DMS153 treated with DMSO at 0.1 percent for 48 hours (cell line): ENCODE results near the gene MARVELD3.

Experiments used
- DNase-seq: peaks from one replicate; lab custom pipeline; 2025; ENCODE audit not compliant: unreplicated experiment; lab: John Stamatoyannopoulos, UW

The MARVELD3 gene

GRCh38 chr16:71622088-71622487 is 3.9 kb upstream of the MARVELD3 start:
- no peak for DNase-seq

GRCh38 chr16:71623597-71623996 is 2.4 kb upstream of the MARVELD3 start:
- DNase-seq = no peak

DNA sequence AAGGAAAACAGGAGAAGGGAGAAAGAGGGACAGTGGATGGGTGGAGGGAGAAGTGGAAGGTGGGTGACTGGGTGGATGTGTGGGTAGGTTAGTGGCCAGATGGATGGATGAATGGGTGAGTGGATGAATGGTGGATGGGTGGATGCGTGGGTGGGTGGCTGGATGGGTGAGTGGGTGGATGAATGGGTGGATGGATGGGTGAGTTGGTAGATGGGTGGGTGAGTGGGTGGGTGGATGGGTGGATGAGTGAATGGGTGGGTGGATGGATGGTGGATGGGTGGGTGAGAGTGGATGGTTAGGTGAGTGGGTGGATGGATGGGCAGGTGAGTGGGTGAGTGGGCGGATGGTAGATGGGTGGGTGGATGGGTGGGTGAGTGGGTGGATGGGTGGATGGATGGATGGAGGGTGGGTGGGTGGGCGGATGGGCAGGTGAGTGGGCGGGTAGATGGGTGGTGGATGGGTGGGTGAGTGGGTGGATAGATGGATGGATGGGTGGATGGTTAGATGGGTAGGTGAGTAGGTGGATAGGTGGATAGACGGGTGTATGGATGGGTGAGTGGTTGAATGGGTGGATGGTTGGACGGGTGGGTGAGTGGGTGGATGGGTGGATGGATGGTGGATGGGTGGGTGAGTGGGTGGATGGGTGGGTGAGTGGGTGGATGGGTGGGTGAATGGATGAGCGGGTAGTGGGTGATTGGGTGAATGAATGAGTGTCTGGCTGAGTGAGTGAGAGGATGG is 702 bp upstream of the MARVELD3 start:
- no peak for DNase-seq

DNA sequence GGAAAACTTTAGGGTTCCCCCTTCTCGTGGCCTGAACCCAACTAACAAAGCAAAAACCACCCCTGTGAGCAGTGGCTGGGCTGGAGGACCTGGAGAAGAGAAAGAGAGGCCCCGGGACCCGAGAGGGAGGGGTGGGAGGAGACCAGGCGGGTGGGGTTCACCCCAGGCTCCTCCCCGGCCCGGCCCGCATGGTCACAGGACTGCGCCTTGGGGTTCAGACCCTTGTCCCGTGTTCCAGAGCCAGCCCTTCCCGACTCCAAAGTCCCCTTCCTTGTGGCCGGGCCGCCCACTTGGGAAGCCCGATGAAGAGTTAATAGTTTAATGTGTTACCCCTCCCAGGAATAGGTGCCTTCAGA is 852 bp downstream of the MARVELD3 start:
- no peak for DNase-seq

DNA sequence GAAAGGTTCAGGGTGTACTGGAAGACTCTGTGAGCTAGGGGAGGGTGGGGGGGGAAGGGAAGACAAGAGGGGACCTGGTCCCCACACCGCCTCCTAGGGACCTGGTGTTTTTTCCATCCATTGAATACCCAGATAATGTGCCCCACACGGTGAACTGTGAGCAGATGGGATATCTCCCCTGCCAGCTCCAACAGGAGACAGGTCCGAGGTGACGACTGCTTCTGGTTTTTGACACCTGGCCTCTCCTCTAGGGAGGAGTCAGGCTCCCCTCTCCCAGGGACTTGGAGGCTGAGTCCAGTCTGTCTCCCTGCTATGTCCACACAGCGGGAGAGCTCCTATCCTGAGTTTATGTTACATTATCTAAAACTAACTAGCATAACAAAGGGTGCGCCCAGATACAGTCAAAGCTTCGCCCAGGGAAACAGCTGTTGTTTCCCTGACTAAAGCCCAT is 1.8 kb downstream of the MARVELD3 start:
- DNase-seq = no peak

- DNase-seq = peak; percentile 16
Measured at GRCh38 chr16:71628810-71629209, 2.8 kb downstream of the MARVELD3 start.

- DNase-seq = no peak
Measured at GRCh38 chr16:71629278-71630016, 3.5 kb downstream of the MARVELD3 start.

DNA sequence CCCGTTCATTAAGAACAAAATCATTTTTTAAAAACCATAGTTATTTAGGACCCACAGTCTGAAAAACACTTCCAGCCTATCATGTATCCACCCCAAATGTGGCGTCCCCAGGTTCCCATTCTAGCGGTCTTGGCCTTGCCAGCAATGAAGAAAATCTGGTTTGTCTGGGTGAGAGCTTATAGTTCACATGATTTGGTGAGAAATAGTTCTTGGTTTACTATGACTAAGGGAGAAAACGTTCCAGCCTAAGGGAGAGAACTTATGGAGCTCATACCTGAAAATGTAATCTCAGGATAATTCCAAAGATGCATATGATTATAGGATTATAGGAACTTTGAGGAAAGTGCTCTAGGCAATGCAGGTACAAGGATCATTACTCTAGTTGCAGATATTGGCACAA is 4.8 kb downstream of the MARVELD3 start:
- DNase-seq = no peak

GRCh38 chr16:71631776-71632175 is 5.8 kb downstream of the MARVELD3 start:
- no peak for DNase-seq

DNA sequence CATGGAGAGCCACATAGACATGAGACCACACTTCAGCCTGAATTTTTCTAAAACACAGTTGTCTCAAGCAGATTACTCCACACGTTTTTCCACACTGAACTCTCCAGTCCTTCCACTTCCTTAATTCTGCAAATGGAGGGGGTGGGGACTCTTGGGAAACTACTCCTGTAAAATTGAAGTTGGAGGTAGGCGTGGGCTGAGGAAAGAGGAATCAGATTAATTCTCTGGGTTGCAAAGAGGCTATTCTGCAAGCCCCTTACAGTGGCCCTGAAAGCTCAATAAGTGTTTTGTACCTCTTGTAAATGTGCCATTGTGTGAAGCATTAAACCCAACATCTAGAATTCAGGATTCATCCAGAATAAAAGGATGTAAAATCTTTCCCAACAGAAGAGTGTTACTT is 9.6 kb downstream of the MARVELD3 start:
- no peak for DNase-seq

DNA sequence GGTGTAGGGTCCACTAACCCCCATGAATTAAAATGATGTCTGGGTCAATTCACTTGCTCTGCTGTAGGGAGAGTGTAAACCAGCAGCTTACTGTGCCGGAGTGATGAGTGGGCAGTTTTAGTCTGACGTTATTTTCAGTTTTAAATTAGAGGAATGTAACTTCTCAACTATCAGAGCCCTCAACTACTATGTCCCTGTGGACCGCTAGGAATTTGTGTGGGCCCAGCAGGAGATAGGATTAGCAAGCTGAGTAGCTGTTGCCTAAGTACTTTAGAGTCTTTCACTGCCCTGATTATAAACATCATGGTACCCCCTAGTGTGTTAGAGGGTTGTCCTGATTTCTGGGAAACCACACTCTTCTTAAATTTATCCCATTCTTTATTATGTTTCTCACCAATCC is 11.4 kb downstream of the MARVELD3 start:
- no peak for DNase-seq

- DNase-seq = peak; percentile 12
Measured at GRCh38 chr16:71645450-71645849, 19.5 kb downstream of the MARVELD3 start.

- no peak for DNase-seq
Measured at GRCh38 chr16:71647391-71647790, 21.4 kb downstream of the MARVELD3 start.

DNA sequence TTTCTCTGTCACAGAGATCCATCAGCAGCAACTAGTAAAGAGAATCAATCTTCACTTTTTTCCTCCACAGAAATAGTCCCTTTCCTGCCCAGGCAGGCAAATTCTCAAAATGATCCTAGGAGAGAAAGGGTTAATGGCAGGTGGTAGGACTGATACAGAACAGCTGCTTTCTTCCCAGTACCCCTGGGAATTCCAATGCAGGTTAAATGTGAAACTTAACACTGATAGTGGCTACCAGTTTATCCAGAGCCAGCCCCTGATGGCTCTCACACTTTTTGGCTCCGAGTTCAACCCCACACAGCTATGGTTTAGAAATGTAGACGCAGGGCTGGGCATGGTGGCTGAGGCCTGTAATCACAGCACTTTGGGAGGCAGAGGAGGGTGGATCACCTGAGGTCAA is 22.2 kb downstream of the MARVELD3 start:
- no peak for DNase-seq

GRCh38 chr16:71648921-71649320 is 22.9 kb downstream of the MARVELD3 start:
- no peak for DNase-seq

DNA sequence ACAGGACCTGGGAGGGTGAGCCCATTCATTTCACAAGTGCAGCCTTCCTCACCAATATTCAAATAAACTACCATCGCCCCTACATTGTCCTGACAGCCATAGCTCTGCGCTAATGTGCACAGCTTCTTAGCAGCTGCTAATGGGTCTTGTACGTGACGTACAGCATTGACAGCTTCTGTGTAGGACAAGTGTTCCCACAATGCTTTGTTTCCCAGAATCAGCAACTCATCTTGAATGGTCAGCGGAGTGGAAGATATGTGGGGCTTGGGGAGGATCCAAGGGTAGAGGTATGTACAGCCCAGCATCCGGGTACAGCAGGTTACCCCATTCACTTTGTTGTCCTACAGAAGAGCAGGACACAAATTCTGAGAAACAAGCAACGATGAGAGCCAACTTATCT is 23.7 kb downstream of the MARVELD3 start:
- DNase-seq = no peak

GRCh38 chr16:71658771-71659170 is 32.8 kb downstream of the MARVELD3 start:
- DNase-seq = no peak

DNA sequence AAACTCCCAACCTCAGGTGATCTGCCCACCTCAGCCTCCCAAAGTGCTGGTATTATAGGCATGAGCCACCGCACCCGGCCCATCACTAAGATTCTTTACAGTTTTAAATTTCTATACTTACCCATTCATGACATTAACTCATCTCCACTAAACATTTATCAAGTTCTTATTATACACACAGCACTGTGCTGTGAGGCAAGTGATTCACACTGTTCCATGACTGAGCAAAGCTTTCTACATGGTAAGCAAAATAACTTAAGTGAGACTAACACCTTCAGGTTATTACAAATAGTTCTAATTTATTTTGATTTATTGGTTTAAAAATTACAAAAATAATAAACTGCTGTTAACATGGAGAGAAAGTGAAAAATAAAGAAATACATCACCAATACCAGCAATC is 33.5 kb downstream of the MARVELD3 start:
- DNase-seq = no peak

GRCh38 chr16:71666264-71666663 is 40.3 kb downstream of the MARVELD3 start:
- DNase-seq = no peak

GRCh38 chr16:71666928-71667707 is 41.1 kb downstream of the MARVELD3 start:
- DNase-seq = no peak

GRCh38 chr16:71669926-71670536 is 44.0 kb downstream of the MARVELD3 start:
- no peak for DNase-seq
